Stomach (tissue), 4 donors: Measurements from ENCODE around the gene PLXND1.

Experiments
- CTCF ChIP-seq, 7 experiments: fragments of 450-650 bp in 4 of 7; fragments of 200-600 bp in 3 of 7; sonication (generic) in 3 of 7; IDR thresholded peaks; one replicate each; pipeline ENCODE4 v1.5.1; 2016 to 2019; ENCODE audit warnings: antibody characterized with exemption in 7 of 7, control low read depth in 2 of 7, mild to moderate bottlenecking in 1 of 7
- EP300 ChIP-seq: sonication (generic); formaldehyde crosslinking; IDR thresholded peaks from one replicate; pipeline ENCODE4 v1.6.1; 2017; ENCODE audit warnings: antibody characterized with exemption

- TF ChIP-seq CTCF (IDR thresholded peaks at IDR 0.05) = no peak
- no peak for TF ChIP-seq EP300
Observed at GRCh38 chr3:129557548-129557894, 49.0 kb downstream of the PLXND1 start.
